K562 (cell line): Measurements from ENCODE around the gene ST6GAL1. TPM values are rescaled to one million over a fixed set of nuclear protein-coding genes. Genes with fewer than 3 reads are reported as not detected.

Source experiments
- BHLHE40 ChIP-seq: IDR thresholded peaks from 2 replicates; pipeline ENCODE4 v1.6.1; 2011; ENCODE audit warnings: low read length, improper control_type of control experiment
- CBFA2T3 ChIP-seq: fragments of 450-650 bp; IDR thresholded peaks from 2 replicates; pipeline ENCODE4 v1.6.1; 2017
- DIDO1 ChIP-seq: fragments of 450-650 bp; IDR thresholded peaks from 2 replicates; pipeline ENCODE4 v1.6.1; 2016; ENCODE audit warnings: low read depth, missing biosample characterization, missing genetic modification characterization
- KDM1A ChIP-seq, 2 experiments: fragments of 450-650 bp; IDR thresholded peaks; 2 replicates each; pipeline ENCODE4 v1.6.1; 2016; ENCODE audit warnings: mild to moderate bottlenecking in 2 of 2
- KLF1 ChIP-seq: fragments of 450-650 bp; IDR thresholded peaks from 2 replicates; pipeline ENCODE4 v1.6.1; 2016; ENCODE audit warnings: missing genetic modification characterization, missing compliant biosample characterization
- MBD2 ChIP-seq: sonication (generic); IDR thresholded peaks from 2 replicates; pipeline ENCODE4 v1.6.1; 2016; ENCODE audit warnings: low read depth, borderline replicate concordance
- MEIS2 ChIP-seq: fragments of 450-650 bp; IDR thresholded peaks from 2 replicates; pipeline ENCODE4 v1.6.1; 2014; ENCODE audit warnings: mild to moderate bottlenecking; ENCODE audit not compliant: partially characterized antibody
- RBBP5 ChIP-seq: fragments of 200-600 bp; sonication (generic); IDR thresholded peaks from 2 replicates; pipeline ENCODE4 v1.6.1; 2012; ENCODE audit warnings: borderline replicate concordance, mild to moderate bottlenecking, low read length, control low read depth, inconsistent platforms; ENCODE audit not compliant: insufficient read depth, poor library complexity, severe bottlenecking
- SMAD4 ChIP-seq: fragments of 250-450 bp; sonication (Bioruptor Pico); conservative IDR thresholded peaks from 2 replicates; pipeline ENCODE4 v1.8.0; 2021; ENCODE audit warnings: inconsistent platforms, mild to moderate bottlenecking, moderate library complexity
- SMARCA4 ChIP-seq: fragments of 450-650 bp; IDR thresholded peaks from 2 replicates; pipeline ENCODE4 v1.6.1; 2016
- SMARCA5 ChIP-seq: fragments of 450-650 bp; IDR thresholded peaks from 2 replicates; pipeline ENCODE4 v1.6.1; 2016
- SP1 ChIP-seq: sonication (generic); formaldehyde crosslinking; IDR thresholded peaks from 2 replicates; pipeline ENCODE4 v1.8.1; 2022; ENCODE audit warnings: mild to moderate bottlenecking, missing genetic modification reagents
- TAL1 ChIP-seq: fragments of 450-650 bp; IDR thresholded peaks from 2 replicates; pipeline ENCODE4 v1.6.1; 2016; ENCODE audit warnings: mild to moderate bottlenecking
- ZFP1 ChIP-seq: fragments of 450-650 bp; formaldehyde crosslinking; IDR thresholded peaks from 2 replicates; pipeline ENCODE4 v1.4.0; 2020; ENCODE audit warnings: mild to moderate bottlenecking, mixed read lengths
- ZNF224 ChIP-seq: sonication (generic); formaldehyde crosslinking; IDR thresholded peaks from 2 replicates; pipeline ENCODE4 v1.8.0; 2022; ENCODE audit warnings: mild to moderate bottlenecking, missing genetic modification reagents
- ZNF695 ChIP-seq: fragments of 450-650 bp; formaldehyde crosslinking; IDR thresholded peaks from 2 replicates; pipeline ENCODE4 v1.4.0; 2020; ENCODE audit warnings: mild to moderate bottlenecking, moderate library complexity
- polyA plus RNA-seq, 8 experiments: library from polyadenylated mRNA; depleted of rRNA in 4 of 8; stranded (reverse) in 5 of 8; unstranded in 3 of 8; fragments of >200 nt; fragmentation: Nextera tagmentation in 2 of 8; fragmentation: Illumina TruSeq in 1 of 8; extraction: Ambion mirVana in 2 of 8; extraction: Trizol in 1 of 8; gene quantifications; 2 replicates each; pipeline versions ENCODE4 v1.2.1 to v1.2.3, GENCODE V29; 2011 to 2014; ENCODE audit warnings: inconsistent platforms in 1 of 8, missing spikeins in 1 of 8
- total RNA-seq, 7 experiments: library from RNA; depleted of rRNA in 6 of 7; stranded (reverse); fragments of >200 nt in 6 of 7; fragmentation: Illumina TruSeq in 2 of 7; extraction: Trizol in 2 of 7; gene quantifications; 2 replicates each; pipeline versions ENCODE4 v1.2.1 to v1.2.3, GENCODE V29; 2011 to 2021; ENCODE audit warnings: low replicate concordance in 1 of 7
- TF ChIP-seq, protein P1 (sequence below), 2 experiments: fragments of 450-650 bp; IDR thresholded peaks; 2 replicates each; pipeline ENCODE4 v1.6.1; 2018; ENCODE audit warnings: mild to moderate bottlenecking in 2 of 2, low read depth in 1 of 2; ENCODE audit not compliant: partially characterized antibody in 2 of 2
- TF ChIP-seq, protein P2 (sequence below): sonication (generic); formaldehyde crosslinking; IDR thresholded peaks from 2 replicates; pipeline ENCODE4 v1.8.0; 2022; ENCODE audit warnings: mild to moderate bottlenecking, missing genetic modification reagents, borderline replicate concordance
- TF ChIP-seq, protein P3 (sequence below), 2 experiments: fragments of 450-650 bp; conservative IDR thresholded peaks; 2 replicates each; pipeline ENCODE4 v1.6.1; 2017; ENCODE audit warnings: mild to moderate bottlenecking in 2 of 2, moderate library complexity in 2 of 2

ST6GAL1 gene
- total and polyA plus RNA-seq, 9 of the 15 experiments (the other 6 are each of a cell fraction or from before 2014, with no cell fraction given): 31.9 to 145 (median 71.0) TPM

DNA sequence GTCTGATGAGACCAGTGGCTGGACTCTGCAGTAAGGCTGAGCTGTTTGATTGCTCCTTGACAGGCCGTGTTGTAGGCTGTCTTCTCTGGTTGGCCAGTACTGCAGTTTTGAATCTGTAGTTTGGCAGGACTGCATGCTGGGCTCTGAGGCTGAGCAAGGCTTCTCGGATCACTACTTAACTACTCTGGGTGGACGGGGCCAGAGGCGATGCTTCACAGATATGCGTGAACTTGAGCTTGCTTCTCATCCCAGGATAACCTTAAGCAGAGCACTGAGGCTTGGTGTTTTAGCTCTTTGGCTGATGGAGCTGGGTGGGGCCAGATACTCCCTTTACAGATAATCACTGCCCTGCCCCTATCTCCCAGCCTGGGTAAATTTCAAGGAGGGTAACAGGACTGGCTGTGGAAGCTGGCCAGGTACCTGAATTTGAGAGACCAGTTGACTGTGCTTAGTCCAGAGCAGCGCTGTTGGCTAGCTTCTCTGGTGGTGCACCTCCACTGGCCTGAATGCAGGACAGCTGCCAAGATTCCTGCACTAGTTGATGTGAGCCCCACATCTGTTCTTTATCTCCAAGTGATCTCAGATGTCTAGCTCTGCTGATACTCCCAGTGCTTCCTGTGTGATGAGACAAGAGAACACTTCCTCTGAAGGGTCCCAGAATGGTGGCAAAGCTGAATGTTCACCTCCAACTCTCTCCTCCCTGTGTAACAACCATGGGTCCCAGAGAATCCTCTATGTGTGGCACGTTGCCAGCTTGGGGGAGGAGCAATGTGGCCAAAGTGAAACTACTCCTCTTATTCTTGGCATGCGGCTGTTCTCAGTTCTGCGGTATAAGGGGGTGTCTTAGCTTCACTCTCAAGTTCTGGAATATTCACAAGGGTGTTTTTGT is 171.1 kb downstream of the ST6GAL1 start (continued):
- TF ChIP-seq, protein P1, sequence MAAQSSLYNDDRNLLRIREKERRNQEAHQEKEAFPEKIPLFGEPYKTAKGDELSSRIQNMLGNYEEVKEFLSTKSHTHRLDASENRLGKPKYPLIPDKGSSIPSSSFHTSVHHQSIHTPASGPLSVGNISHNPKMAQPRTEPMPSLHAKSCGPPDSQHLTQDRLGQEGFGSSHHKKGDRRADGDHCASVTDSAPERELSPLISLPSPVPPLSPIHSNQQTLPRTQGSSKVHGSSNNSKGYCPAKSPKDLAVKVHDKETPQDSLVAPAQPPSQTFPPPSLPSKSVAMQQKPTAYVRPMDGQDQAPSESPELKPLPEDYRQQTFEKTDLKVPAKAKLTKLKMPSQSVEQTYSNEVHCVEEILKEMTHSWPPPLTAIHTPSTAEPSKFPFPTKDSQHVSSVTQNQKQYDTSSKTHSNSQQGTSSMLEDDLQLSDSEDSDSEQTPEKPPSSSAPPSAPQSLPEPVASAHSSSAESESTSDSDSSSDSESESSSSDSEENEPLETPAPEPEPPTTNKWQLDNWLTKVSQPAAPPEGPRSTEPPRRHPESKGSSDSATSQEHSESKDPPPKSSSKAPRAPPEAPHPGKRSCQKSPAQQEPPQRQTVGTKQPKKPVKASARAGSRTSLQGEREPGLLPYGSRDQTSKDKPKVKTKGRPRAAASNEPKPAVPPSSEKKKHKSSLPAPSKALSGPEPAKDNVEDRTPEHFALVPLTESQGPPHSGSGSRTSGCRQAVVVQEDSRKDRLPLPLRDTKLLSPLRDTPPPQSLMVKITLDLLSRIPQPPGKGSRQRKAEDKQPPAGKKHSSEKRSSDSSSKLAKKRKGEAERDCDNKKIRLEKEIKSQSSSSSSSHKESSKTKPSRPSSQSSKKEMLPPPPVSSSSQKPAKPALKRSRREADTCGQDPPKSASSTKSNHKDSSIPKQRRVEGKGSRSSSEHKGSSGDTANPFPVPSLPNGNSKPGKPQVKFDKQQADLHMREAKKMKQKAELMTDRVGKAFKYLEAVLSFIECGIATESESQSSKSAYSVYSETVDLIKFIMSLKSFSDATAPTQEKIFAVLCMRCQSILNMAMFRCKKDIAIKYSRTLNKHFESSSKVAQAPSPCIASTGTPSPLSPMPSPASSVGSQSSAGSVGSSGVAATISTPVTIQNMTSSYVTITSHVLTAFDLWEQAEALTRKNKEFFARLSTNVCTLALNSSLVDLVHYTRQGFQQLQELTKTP (IDR thresholded peaks at IDR 0.05; ENCODE audit: low read depth in 1 of 2, partially characterized antibody in 2 of 2): no peak
- TF ChIP-seq TAL1 (no peak), SP1 (CRISPR knock-in tag) (0 out of 2 replicates have a peak, but pooled peaks have one; percentile 41), SMARCA5 (0 out of 2 replicates have a peak, but pooled peaks have one; percentile 12), MEIS2 (peak; percentile 2), MBD2 (no peak), CBFA2T3 (peak; percentile 46), SMARCA4 (0 out of 2 replicates have a peak, but pooled peaks have one; percentile 50), ZFP1 (CRISPR knock-in tag) (no peak), ZNF695 (CRISPR knock-in tag) (no peak), DIDO1 (no peak), RBBP5 (peak; percentile 33), ZNF224 (CRISPR knock-in tag) (0 out of 2 replicates have a peak, but pooled peaks have one; percentile 42), KLF1 (tag) (no peak), SMAD4 (CRISPR knock-in tag) (no peak), KDM1A (IDR thresholded peaks at IDR 0.05) (peak; percentile 30 to 34; a peak in 1 of 4 replicates), BHLHE40 (0 out of 2 replicates have a peak, but pooled peaks have one; percentile 4)
- TF ChIP-seq, protein P2, sequence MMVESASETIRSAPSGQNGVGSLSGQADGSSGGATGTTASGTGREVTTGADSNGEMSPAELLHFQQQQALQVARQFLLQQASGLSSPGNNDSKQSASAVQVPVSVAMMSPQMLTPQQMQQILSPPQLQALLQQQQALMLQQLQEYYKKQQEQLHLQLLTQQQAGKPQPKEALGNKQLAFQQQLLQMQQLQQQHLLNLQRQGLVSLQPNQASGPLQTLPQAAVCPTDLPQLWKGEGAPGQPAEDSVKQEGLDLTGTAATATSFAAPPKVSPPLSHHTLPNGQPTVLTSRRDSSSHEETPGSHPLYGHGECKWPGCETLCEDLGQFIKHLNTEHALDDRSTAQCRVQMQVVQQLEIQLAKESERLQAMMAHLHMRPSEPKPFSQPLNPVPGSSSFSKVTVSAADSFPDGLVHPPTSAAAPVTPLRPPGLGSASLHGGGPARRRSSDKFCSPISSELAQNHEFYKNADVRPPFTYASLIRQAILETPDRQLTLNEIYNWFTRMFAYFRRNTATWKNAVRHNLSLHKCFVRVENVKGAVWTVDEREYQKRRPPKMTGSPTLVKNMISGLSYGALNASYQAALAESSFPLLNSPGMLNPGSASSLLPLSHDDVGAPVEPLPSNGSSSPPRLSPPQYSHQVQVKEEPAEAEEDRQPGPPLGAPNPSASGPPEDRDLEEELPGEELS (CRISPR knock-in tag): no peak
- TF ChIP-seq, protein P3, sequence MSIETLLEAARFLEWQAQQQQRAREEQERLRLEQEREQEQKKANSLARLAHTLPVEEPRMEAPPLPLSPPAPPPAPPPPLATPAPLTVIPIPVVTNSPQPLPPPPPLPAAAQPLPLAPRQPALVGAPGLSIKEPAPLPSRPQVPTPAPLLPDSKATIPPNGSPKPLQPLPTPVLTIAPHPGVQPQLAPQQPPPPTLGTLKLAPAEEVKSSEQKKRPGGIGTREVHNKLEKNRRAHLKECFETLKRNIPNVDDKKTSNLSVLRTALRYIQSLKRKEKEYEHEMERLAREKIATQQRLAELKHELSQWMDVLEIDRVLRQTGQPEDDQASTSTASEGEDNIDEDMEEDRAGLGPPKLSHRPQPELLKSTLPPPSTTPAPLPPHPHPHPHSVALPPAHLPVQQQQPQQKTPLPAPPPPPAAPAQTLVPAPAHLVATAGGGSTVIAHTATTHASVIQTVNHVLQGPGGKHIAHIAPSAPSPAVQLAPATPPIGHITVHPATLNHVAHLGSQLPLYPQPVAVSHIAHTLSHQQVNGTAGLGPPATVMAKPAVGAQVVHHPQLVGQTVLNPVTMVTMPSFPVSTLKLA (conservative IDR thresholded peaks at IDR 0.05): peak in 1 of 2 experiments; percentile 15; a peak in 1 of 4 replicates
